Measurements from ENCODE around the gene TCERG1L. TPM values are rescaled to one million over a fixed set of nuclear protein-coding genes. Genes with fewer than 3 reads are reported as not detected.

Gene TCERG1L
- polyA plus RNA-seq, 5 donors, result 0.36 to 0.68 (median 0.50) TPM

DNA sequence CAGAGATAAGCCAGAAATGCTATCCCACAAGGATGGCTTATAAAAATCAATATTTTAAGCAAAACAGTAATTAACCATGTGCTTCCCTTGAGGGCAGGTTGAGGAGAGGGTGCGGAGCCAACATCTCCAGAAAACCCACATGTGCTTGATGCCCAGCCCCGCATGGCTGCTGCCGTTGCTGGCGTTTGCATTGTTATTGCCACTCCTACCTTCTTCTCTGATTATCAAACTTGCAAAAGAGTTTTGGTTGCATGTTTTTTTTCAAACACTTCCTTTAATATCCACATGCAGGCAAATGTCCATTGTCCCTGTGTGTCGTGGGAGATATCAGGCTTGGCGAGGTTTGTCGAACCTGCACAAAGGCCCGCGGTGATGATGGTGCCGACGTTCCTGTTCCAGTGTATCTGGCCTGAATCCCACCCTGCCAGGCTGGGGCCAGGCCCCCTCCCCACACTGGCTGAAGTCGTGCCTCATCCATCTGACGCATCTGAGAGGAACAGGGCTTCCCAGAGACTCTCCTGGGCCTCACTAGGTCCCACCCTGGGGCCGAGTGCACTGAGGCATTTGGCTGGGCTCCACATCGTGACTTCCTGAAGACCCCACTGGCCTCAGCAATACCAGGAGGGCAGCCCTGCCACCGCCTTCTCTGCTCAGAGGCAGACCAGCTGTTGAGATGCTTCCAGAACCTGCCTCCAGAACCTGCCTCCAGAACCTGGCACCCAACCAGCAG lies 40.9 kb downstream of the TCERG1L start:
- no peak for DNase-seq

DNA sequence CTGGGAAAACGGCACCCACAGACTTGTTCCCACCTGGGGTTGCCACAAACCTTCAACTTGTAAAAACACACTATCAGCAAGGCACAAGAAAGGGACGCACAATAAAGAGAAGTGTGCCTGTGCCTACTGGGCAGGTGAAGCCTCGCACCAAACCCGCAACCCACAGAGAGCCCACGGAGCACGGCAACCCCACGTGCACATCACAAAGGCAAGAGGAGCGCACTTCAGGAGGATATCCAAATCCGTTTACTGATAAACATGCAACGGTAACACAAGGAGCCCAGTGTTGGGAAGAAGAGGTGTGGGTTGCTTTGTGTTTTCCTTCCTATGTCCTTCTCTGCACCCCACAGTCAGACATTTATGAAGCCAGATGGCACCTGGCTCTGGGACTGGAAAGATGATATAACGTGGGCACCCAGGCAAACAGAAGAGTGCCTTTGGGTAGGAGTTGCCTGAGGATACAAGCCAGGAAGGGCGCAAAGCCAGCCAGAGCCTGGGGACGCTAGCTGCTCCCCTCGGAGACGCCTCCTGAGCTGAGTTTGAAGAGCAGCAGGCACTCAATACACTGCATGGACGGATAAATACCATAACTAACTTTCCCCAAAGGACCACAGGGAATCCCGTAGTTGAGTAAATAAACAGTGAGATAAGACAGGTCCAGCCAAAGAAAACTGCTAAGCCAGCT lies 41.6 kb downstream of the TCERG1L start:
- DNase-seq, result no peak

DNA sequence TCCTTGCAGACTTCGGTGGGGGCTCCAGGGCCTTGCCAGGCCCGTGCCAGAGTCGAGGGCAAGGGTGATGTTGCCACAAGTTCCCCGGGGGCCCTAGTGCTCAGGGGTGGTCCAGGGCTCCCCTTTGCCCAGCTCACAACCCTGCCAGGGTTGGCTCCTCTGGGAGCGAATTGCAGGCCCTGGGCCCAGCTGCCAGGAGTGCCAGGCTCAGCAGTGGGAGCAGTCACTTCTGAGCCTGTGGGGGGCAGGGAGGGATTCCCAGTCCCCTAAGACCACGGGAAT lies 43.8 kb downstream of the TCERG1L start:
- no peak for DNase-seq

DNA sequence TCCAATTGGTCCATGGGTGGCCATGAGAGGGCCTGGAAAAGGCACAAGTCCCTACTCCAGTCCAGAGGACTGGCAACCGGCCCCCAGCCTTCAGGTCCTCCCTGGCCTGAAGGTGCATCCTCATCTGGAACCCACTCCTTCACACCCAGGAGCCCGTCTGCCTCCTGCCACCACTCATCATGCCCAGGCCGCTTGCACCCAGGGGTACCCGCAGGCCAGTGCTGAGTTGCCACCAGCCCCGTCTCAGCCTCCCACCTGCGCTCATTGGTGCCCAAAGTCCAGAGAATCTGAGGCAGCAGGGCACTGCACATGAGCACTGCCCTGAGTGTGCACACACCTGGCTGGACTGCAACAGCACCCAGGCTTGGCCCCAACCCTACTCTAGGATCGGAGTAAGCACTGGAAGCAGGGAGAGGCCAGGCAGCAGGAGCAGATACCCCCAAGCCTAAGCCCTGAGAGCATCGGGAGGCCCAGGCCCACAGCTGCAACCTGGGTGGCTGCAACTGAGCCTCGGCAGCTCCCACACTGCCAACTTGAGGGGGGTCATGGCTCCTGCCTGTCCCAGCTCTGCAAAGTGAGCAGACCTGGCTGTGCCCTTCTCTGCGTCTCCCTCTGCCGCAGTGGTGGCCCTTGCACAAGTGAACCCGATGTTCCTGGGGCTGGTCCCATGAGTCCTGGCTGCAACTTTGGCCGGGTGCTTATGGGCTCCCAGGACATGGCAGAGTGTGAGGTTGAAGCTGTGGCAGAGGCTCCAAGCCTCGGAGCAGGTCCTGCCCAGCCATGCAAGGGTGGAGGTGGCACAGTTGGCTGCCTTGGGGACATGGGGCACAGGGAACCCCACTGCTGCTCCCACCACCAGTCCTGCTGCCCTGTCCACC lies 44.3 kb downstream of the TCERG1L start:
- no peak for DNase-seq

DNA sequence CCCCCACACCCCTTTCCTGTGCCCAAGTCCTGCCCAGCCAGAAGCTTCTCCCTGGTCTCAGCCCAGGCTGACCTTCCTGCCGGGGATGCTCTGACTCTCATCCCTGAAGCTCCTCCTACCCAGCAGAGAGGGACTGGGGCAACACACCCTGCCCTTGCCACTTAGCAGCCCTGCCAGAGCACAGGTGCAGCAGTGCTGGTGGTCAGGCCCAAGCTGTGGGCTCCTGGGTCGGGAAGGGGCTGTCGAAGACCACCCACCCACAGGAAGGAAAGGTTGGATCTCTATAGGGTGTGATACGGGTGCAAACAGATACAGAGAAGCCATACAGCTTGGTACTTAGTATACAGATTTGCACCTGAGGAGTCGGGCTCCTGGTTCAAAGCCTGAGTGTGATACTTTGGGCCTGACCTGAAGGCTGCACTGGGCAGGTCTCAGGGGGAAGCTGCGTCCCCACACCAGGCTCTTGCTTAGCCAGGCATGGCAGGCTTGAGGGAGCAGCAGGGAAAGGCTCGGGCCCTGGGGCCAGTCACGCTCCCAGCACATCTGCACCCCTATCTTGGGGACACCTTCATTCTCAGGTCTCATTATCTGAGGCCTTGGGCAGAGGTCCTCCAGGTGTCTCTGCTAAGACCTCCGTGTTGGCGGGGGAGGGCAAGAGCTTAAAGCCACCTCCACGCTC lies 47.3 kb downstream of the TCERG1L start:
- no peak for DNase-seq

DNA sequence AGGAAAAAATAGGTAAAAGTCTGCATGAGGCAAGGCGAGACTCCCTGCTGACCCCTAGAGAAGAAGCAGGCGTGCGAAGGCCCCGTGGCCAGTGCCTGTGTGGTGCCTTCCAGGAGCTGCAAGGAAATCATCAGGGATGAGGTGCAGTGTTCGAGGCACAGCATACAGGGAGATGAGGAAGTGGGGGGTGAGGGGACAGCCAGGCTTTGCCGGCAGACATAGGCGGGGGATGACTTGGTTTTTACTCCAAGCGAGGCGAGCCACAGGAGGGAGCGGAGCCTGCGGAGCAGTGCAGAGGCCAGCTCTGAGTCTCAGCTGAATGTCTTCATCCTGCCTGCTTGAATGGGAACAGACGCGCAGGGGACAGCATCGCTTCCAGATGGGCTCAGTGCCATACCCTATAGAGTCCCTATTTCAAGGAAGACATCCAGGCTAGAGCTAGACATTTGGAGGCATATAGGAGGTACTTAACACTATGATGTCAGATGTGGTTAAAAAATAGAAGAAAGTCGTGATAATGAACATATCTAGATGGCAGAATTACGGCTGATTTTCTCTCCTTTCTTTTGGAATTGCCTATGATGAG lies 49.5 kb downstream of the TCERG1L start:
- no peak for DNase-seq

DNA sequence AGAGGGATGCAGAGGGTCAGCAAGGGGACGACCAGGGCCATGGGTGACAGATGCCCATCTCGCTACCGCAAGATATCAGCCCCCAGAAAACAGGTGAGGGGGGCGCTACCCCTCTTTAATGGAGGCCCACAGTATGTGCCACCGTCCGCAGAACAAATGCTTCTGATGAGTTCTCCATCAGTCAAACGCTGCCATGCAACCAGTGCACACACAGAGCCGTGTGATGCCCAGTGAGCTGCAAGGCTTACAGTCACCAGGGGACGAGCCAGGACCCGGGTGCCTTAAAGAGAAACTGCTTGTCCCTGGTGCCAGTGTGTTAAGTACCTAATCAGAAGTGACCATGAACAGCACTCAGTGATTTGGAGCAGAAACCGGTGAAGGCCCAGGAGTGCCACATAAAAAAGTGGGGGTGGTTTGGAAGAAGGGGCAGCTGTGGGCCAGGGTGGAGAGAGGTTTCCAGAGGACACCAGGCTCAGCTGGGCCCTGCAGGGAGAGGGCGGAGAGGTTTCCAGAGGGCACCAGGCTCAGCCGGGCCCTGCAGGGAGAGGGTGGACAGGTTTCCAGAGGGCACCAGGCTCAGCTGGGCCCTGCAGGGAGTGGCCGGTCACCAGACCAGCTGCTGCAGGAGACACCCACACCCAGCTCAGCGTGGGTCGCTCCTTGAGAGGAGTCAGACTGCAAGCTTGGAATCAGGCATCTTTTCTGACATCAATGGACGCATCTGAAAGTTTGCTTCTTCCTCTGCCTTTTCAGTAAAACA lies 50.9 kb downstream of the TCERG1L start:
- DNase-seq, result no peak

DNA sequence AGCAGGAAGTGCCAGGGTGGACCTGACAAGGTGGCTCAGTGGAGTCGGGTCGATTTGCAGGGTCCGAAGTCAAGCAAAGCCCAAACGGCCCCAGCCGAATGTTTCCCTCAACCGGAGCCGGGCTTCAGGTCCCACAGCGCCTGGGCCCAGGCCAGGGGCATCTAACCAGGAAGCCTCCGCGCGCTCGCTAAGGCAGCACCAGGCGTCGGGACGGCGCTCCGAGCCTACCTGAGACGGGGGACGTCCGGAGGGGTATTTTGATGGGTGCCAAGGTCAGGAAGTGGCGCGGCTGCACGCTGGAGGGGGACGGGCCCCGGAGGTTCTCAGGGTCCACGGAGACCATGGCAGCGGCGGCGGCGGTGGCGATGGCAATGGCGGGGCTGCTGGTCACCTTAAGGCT lies 51.5 kb downstream of the TCERG1L start:
- no peak for DNase-seq

DNA sequence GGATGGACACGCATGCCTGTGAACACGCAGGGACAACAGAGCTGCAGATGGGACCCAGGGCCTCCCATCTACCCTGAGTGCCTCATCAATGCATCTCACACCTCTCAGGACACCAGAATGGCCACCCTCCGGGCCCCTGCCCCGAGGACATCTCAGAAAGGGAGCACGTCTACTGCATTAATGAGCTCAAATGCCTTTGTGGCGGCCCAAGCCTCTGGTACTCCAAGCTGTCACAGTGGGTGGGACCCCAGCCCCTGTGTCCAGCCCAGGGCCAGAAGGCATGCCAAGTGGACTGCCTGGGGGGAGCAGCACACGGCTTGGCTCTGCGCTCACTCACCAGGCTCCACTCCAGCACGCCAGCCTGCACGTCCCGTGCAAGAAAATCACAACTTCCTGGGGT lies 52.0 kb downstream of the TCERG1L start:
- no peak for DNase-seq

DNA sequence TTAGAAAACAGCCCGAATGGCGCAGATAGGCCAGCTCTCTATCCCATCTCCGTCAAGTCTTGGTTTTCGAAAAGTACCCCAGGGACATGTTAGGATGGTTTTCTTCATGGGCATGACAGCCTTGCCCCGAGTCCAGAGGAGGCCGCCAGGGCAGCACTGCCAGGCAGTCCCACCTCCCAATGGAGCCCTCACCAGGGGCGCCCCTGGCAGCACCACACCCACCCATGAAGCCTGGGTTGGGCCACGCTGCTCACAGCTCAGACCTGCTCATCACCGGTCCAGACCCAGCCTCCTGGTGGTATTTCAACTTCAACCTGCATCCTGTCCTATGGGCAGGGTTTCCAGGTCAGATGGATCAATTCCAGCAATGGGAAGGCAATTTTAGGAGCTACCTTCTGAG lies 53.3 kb downstream of the TCERG1L start:
- no peak for DNase-seq

DNA sequence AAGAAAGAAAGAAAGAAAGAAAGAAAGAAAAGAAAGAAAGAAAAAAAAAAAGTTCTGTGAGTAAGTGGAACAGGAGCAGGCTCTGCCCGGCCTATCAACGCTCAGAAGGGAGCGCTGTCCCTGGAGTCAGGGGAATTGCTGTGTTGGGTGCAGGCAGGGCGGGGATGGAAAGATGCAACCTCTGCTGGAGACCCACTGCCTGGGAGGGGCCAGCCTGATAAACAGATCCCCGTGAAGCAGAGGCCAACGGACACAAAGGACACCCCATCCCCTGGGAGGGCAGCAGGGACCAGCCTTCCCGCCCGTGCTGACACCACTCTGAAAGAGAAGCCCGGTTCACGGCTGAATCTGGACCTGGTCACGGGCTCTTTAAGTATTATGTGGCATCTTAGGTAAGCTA lies 54.5 kb downstream of the TCERG1L start:
- no peak for DNase-seq

DNA sequence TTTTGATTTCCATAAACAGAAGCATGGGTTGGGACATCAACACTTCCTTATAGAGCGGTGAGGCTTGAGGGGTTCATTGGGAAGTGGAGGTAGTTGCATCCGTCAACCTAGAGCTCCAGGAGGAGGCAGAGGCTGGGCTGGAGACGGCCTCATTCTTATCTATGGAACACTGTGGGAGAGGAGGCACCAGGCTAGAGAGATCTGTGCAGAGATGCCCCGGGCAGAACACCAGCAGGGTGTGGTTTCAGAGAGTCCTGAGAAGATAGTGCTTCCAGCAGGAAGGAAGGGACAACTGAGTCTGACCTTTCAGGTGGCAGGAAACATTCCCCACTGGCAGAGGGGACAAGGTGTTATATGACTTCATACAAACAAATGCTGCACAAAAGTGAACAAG lies 56.7 kb downstream of the TCERG1L start:
- no peak for DNase-seq

DNA sequence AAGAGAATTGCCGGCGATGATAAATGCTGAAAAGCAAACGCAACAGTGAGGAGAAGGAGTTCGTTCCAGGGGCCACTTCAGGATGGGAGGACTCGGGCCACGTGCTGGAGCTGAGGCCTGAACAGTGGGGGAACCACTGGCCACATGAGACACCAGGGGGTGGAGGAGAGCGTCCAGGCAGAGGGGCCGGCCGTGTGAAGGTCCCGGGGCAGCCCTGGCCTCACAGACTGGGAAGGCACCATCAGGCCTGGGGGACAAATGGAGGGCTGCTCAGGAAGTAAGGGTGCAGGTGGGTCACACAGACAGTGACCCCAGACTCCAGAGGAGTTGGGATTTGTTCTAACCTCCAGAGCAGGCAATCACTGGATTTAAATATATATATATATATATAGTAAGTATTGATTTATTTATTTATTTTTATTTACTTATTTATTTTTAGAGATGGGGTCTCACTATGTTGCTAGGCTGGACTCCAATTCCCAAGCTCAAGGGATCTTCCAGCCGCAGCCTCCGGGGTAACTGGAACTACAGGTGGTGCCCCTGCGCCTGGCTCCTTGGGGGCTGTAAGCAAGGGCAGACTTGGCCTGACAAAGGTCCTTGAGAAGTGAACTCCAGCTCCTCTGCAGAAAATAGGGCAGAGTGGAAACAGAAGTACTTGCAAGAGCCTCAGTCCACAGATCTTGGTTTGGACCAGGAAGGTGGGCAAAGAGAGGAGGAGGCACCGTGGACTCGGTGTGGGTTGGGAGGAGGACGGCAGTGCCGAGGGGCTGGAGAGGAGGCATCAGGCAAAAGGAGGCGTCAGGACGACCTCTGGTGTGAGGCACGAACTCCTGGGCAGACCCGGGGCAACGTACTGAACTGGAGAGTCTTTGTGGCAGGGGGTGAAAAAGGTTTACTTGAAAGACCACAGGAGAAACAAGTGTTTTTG lies 57.3 kb downstream of the TCERG1L start:
- no peak for DNase-seq

DNA sequence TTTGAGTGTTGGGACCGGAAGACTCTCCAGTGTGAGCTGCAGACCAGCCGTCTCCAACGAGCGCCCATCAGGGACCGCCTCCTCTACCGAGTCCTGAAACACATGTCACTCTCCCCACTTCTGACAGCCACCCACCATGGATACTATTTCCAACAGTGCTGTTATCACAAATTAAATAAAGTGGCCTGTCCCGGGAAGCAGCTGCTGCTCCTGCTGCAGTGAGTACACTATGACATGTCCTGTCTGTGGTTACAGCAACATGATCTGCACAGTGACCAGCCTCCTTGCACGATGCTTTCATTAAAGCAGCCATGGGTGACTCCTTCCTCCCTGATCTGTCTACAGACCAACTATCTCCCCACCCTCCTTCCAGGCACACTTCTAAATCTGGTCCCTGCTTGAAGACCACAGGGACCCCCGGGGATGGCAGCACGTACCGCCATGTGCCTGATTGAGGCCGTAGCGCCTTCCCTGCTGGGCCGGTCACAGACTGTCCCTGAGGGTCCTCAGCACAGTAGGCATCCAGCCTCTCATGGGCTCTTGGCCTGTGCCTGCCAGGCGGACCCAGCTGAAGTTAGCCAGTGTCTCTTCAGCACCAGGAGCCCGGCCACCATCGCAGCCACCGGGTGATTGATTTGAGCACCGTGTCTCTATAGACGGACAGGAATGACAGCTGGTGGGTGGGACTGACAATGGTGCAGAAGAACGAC lies 58.8 kb downstream of the TCERG1L start:
- DNase-seq, result no peak

DNA sequence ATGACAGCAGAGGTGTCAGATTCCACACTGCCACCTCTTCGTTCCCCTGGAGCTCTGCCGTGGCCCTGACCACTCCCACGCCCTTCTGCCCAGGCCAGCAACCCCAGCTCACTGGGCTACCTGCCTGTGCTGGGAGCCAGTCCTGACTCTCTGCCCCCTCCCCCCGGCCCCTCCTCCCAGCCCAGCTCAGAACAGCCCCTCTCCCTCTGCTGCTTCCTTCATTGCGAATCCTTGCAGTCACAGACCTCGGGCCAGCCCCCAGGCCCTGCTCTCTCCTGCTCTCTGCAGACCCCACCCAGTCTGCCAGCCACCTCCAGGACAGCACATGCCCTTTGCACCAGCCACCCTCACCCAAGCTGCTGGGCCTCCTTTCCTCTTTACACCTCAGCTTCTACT lies 60.4 kb downstream of the TCERG1L start:
- DNase-seq, result no peak

DNA sequence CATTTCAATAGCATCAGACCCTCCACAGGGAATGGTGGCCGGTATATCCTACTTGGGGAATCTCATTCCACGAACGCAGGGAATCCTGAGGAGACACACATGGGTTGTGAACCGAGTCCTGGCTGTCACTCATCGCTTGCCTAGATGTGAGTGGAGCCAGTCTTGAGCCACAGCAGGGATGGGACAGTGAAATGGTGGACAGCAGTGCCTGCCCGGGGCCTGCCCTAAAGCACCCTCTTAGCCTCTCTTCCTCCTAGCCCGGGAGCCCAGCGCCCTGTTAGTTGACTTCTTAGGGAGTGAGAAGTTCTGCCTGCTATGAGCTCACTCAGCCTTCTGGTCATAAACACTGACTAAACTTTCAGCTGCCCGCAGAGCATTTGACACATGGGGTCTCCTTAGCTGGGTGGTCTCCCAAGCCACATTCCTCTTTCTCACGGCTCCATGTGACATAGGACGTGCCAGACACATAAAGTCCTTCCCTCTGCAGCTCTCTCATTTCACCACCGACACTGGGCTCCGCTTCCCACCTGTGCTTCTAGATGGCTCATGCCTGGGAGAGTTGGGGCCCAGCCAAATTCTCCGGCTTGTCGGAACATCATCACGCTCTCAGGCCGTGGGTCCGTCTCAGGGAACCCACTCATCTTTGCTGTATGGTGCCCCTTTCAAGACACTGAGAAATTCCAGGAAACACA lies 60.9 kb downstream of the TCERG1L start:
- no peak for DNase-seq

DNA sequence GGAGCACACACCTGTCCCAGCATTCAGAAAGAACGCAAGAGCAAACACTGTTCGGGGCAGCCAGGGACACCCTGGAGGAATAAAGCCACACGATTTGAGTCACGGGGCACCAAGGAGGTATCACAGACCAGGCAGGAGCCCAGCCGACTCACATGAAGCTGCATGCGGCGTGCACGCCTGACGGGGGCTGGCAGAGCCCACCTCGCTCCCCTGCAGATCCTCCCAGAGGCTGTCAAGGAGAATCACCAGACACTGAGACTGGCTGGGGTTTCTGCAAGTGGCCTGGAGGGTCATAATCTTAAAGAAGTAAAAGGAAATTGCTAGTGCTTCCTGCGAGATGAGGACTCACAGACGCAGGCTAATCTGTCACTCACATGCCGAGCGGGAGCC lies 61.6 kb downstream of the TCERG1L start:
- no peak for DNase-seq

DNA sequence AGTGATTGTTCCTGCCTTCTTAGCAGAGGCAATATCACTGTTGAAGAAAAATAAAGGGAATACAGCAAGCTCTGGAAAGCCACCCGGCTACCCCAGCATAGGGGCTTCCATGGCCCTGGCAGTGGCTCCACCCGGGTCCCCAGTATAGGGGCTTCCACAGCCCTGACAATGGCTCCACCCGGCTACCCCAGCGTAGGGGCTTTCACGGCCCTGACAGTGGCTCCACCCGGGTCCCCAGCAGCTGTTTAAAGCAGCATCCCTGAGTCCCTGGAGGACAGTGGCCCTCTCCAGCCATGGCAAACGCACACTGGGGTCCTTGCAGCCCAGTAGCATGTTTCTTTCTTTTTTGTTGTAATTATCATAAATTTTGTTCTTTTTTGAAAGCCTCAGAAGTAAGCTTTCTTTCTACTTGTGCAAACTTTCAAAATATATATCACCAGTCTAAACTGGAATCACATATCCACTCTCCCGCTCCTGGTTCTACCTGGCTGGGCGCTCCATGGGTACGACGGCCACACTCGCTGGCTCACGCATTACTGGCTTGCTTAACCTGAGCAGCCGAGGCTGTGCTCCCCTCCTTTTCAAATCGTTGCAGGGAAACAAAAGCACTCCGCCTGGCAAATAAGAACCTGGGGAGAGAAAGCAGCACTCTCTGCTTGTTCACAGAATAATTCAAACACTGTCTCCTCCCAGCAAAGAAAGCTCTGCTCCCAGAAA lies 62.1 kb downstream of the TCERG1L start:
- DNase-seq, result no peak

Measured in right lung (tissue), 5 donors.